Measurements from ENCODE around the gene OXCT1.
A peak's percentile ranks its signal among the peaks of the same experiment; 100 is the strongest.
"Not testable (repeated sequence)": the region's sequence is repeated elsewhere in the genome, so short reads cannot be mapped to it uniquely, and the experiment has no call there.

OXCT1 gene

DNA sequence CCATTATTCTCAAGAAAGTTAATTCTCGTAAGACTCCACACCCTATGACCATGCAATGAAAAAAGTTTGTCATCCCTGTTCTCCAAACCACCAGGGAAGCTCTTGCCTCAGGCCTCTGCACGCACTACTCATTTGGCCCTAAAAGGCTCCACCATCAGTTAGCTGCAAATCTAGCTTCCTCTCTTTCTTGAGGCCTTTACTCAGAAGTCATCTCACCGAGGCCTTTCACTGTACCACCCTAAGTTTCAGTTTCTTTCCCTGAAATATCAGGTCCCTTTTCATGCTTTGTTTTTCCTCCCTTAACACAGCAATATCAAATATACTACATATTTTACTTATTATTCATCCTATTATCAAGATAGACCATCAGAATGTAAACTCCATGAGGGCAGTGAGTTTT lies 39.1 kb downstream of the OXCT1 start:
- no peak overlapping the region for H3K27ac Mint-ChIP-seq
- ATAC-seq (replicated peaks) = peak in 1 of 2 donors; percentile 25
- peaks cover 3 to 14% of the 10 kb centered on the region in 2 donors for H3K4me1 Mint-ChIP-seq
- peaks cover 49 to 60% of the 10 kb centered on the region in 2 donors for H3K36me3 Mint-ChIP-seq
- no peaks in the 10 kb centered on the region for H3K9me3 Mint-ChIP-seq
- no peak overlapping the region for H3K4me3 Mint-ChIP-seq
- no peak for DNase-seq
- no peaks in the 10 kb centered on the region for H3K27me3 Mint-ChIP-seq

DNA sequence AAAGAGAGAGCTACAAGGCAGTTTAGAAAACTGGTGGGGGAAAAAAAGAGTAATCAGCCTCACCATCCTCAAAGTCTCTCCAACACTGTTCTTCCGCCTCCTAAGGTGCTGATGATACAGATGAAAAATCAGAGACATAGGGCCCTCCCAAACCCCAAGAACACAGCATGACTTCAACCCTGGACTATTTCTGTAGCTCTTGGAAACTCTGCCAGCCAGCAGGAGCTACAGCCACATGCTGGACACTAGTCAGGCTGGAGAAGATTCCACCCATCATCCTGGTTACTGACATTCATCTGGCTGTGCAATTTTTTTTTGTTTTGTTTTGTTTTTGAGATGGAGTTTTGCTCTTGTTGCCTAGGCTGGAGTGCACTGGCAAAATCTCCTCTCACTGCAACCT lies 42.4 kb downstream of the OXCT1 start:
- Mint-ChIP-seq H3K27ac (peak overlapping the region; percentile 44), H3K27me3 (no peaks in the 10 kb centered on the region), H3K9me3 (no peaks in the 10 kb centered on the region), H3K36me3 (peaks cover 39 to 51% of the 10 kb centered on the region in 2 donors), H3K4me3 (no peak overlapping the region), H3K4me1 (peaks cover 3 to 9% of the 10 kb centered on the region in 2 donors)
- ATAC-seq (replicated peaks) (no peak), DNase-seq (no peak)

DNA sequence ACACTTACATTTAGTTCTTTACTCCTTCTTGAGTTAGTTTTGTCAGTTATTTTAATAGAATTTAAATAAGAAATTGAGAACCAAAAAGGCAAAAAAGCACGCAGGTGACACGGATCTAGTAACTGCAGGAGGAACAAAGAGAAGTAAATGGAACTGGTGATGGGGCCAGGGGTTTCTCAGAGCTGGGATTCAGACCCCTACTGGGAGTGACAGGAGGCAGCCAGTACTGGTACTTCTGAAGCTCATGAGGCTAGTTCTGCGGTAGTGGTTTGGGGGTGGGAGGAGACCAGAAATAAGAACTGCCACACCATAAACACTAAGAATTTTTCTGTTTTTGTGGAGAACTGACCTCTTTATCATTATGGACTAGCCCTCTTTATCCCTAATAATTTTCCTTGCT lies 48.2 kb downstream of the OXCT1 start:
- DNase-seq = no peak
- Mint-ChIP-seq H3K4me3 (no peak overlapping the region), H3K36me3 (peaks cover 21 to 33% of the 10 kb centered on the region in 2 donors), H3K4me1 (peaks cover 6 to 11% of the 10 kb centered on the region in 2 donors), H3K27ac (no peak overlapping the region), H3K9me3 (peaks cover 0 to 1% of the 10 kb centered on the region in 2 donors), H3K27me3 (no peaks in the 10 kb centered on the region)
- no peak for ATAC-seq (replicated peaks)

DNA sequence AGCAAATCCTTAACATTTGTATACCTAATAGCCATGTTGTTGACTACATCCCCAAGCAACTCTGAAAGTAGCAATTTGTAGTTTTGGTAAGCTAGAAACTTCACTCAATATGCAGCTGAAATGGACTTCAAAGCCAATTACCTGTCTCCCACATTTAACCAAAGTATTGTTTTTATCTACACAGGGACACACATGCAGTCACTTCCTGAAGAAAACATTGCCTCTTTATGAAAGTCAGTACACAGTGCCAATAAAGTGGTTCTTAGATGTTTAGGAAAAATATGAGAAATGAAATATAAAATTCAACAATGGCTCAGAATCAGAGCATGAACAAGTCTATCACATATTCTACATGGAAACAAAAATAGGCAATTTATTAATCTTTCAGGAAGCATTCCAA lies 49.2 kb downstream of the OXCT1 start:
- no peak for DNase-seq
- peaks cover 4 to 21% of the 10 kb centered on the region in 2 donors for H3K4me1 Mint-ChIP-seq
- H3K27me3 Mint-ChIP-seq = no peaks in the 10 kb centered on the region
- no peak overlapping the region for H3K4me3 Mint-ChIP-seq
- peaks cover 16 to 25% of the 10 kb centered on the region in 2 donors for H3K36me3 Mint-ChIP-seq
- no peak overlapping the region for H3K27ac Mint-ChIP-seq
- ATAC-seq (replicated peaks) = no peak
- H3K9me3 Mint-ChIP-seq = peaks cover 0 to 1% of the 10 kb centered on the region in 2 donors

DNA sequence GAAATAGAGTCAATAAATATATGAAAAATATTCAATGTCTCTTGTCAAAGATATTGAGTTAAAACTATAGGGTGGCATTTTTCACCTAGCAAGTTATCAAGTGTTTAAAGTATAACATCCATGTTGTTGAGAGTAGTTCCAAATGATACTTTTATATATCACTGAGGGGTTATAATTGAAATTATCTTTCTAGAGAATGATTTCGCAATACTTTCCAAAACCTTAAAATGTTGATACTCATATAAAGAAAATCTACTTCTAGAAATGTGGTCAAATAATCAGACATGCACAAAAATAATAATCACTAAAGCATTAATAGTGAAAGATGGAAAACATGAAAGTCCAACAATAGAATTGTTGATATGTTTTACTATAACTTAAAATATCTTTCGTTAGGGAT lies 50.1 kb downstream of the OXCT1 start:
- no peak overlapping the region for H3K4me3 Mint-ChIP-seq
- no peak overlapping the region for H3K27ac Mint-ChIP-seq
- ATAC-seq (replicated peaks) = no peak
- no peaks in the 10 kb centered on the region for H3K27me3 Mint-ChIP-seq
- DNase-seq = no peak
- H3K4me1 Mint-ChIP-seq = peaks cover 6 to 25% of the 10 kb centered on the region in 2 donors
- peaks cover 0 to 1% of the 10 kb centered on the region in 2 donors for H3K9me3 Mint-ChIP-seq
- peaks cover 11 to 20% of the 10 kb centered on the region in 2 donors for H3K36me3 Mint-ChIP-seq

DNA sequence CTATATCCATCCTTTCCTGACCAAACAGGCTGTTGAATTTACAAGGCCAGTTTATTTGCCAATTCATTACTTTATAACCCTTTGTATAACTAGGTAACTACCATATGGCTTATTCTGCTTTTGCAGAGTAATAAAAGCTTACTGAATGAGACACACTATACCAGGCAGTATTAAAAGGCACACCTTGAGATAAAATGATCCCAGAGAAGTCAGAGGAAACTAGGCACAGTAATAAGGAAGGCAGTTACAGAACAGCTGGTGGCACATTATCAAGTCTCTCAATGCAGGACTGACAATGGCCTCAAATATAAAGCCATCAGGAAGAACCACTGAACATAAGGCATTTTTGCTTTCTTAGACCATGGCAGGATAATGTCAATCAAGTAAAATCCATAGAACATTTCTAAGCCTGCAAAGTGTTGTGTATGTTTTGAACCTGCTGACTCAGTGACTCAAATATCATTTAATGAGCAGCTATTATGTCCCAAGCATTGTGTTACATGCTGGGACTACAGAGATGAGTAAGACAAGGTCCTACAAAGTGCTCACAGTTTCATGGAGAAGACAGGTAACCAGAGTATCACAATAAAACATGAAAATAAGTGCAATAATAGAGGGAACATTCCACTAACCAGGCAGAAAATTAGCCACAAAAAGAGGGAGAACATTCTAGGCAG lies 52.5 kb downstream of the OXCT1 start:
- Mint-ChIP-seq H3K27me3 (no peaks in the 10 kb centered on the region), H3K9me3 (peaks cover 3 to 4% of the 10 kb centered on the region in 2 donors), H3K4me3 (no peak overlapping the region), H3K4me1 (peaks cover 9 to 31% of the 10 kb centered on the region in 2 donors), H3K27ac (no peak overlapping the region), H3K36me3 (peaks cover 6 to 21% of the 10 kb centered on the region in 2 donors)
- no peak for DNase-seq
- ATAC-seq (replicated peaks) = no peak

DNA sequence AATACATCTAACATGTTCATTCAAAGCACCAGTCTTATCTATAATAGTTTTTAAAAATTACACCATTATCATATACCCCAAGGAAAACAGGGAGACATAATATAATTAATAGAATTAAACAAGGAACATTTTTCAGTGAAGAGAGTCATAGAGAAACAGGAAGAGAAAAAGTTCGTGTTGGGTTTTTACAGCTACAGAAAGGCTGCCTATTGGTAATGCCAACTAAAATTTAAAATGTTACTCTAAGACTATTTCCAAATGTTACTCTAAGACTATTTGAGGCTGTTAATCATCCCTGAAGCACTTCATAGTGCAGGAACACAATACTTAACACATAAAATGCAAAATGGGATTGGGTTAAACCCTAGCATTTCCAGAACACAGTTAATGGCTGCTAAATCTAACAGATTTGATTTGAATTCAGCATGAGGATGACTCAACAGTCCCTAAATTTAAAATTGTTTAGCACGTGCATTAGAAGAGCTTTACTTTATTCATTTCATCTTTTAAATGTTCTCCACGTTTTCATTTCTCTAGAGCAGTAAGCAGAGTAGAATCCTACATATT lies 54.5 kb downstream of the OXCT1 start:
- H3K27ac Mint-ChIP-seq = no peak overlapping the region
- no peak for DNase-seq
- peaks cover 3 to 4% of the 10 kb centered on the region in 2 donors for H3K9me3 Mint-ChIP-seq
- peaks cover 14 to 31% of the 10 kb centered on the region in 2 donors for H3K4me1 Mint-ChIP-seq
- no peaks in the 10 kb centered on the region for H3K27me3 Mint-ChIP-seq
- peak; percentile 33 to 41 for ATAC-seq (replicated peaks)
- H3K4me3 Mint-ChIP-seq = no peak overlapping the region
- H3K36me3 Mint-ChIP-seq = peaks cover 16 to 32% of the 10 kb centered on the region in 2 donors

DNA sequence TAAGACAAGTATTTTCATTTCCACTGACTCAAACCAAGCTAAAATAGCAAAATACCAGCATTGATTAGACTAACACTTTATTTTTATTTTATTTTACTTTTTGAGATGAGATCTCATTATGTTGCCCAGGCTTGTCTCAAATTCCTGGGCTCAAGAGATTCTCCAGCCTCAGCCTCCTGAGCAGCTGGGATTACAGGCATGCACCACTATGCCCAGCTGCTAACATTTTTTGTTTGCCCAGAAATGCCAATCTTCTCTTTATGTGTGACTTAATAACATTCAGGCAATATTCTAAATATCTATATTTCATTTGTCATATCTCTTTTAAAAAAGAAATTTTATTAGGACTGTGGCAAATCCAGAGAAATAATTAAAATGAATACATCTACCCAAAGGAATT lies 55.0 kb downstream of the OXCT1 start:
- Mint-ChIP-seq H3K27me3 (no peaks in the 10 kb centered on the region), H3K4me1 (peaks cover 15 to 31% of the 10 kb centered on the region in 2 donors), H3K9me3 (peaks cover 3 to 4% of the 10 kb centered on the region in 2 donors), H3K4me3 (no peak overlapping the region), H3K36me3 (peaks cover 16 to 33% of the 10 kb centered on the region in 2 donors), H3K27ac (no peak overlapping the region)
- no peak for ATAC-seq (replicated peaks)
- DNase-seq = no peak

DNA sequence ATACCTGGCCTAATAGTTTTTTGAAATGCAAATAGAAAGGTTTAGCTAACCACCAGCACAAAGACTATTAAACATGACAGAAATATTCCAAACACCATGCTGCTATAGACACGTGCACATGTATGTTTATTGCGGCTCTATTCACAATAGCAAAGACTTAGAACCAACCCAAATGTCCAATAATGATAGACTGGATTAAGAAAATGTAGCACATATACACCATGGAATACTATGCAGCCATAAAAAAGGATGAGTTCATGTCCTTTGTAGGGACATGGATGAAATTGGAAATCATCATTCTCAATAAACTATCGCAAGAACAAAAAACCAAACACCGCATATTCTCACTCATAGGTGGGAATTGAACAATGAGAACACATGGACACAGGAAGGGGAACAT lies 55.9 kb downstream of the OXCT1 start:
- not testable (repeated sequence) for ATAC-seq (replicated peaks); H3K27me3 Mint-ChIP-seq; H3K27ac Mint-ChIP-seq; H3K9me3 Mint-ChIP-seq; H3K4me3 Mint-ChIP-seq; DNase-seq
- H3K36me3 Mint-ChIP-seq = peaks cover 13 to 36% of the 10 kb centered on the region in 2 donors
- peaks cover 21 to 31% of the 10 kb centered on the region in 2 donors for H3K4me1 Mint-ChIP-seq

DNA sequence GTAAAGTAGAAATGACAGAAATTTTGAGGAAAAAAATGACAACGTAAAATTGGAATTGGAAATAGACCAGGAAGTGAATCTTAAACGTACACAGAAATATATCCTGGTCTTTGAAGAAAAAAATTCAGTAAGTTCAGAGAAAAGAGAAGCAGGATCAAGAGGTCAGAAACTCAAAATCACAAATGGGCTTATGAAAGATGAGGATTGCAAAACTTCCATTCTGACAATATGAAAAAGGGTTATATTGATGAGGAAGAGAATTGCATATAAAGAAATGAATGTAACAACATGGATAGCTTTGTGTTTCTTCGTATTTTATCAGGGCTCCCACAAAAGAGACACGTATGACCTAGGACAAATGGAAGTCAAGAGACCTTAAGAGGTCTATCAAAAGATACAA lies 58.1 kb downstream of the OXCT1 start:
- Mint-ChIP-seq H3K36me3 (peaks cover 11 to 33% of the 10 kb centered on the region in 2 donors), H3K27ac (no peak overlapping the region), H3K4me1 (peaks cover 20% of the 10 kb centered on the region in 2 donors), H3K4me3 (no peak overlapping the region), H3K27me3 (no peaks in the 10 kb centered on the region), H3K9me3 (peaks cover 1 to 4% of the 10 kb centered on the region in 2 donors)
- no peak for ATAC-seq (replicated peaks)
- no peak for DNase-seq

DNA sequence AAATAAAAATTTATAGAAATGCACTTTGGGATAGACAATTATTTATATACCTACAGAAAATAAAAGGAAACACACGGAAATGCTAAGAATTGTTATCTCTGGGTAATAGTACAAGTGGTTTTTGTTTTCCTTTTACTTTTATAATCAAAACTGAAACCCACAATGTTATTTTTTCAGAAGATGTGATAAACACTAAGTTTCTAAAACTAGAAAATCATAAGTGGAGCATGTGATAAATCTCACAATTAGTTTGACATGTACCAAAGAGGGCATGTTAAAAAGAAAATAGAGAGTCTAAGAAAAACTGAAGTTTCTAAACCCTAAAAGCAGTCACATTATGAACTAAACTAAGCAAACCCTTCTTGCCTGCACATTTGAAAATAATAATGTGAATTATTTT lies 61.1 kb downstream of the OXCT1 start:
- no peak overlapping the region for H3K4me3 Mint-ChIP-seq
- H3K27me3 Mint-ChIP-seq = no peaks in the 10 kb centered on the region
- no peak for ATAC-seq (replicated peaks)
- peaks cover 0 to 3% of the 10 kb centered on the region in 2 donors for H3K9me3 Mint-ChIP-seq
- H3K4me1 Mint-ChIP-seq = peaks cover 7 to 19% of the 10 kb centered on the region in 2 donors
- no peak for DNase-seq
- H3K27ac Mint-ChIP-seq = no peak overlapping the region
- H3K36me3 Mint-ChIP-seq = peaks cover 28 to 50% of the 10 kb centered on the region in 2 donors

DNA sequence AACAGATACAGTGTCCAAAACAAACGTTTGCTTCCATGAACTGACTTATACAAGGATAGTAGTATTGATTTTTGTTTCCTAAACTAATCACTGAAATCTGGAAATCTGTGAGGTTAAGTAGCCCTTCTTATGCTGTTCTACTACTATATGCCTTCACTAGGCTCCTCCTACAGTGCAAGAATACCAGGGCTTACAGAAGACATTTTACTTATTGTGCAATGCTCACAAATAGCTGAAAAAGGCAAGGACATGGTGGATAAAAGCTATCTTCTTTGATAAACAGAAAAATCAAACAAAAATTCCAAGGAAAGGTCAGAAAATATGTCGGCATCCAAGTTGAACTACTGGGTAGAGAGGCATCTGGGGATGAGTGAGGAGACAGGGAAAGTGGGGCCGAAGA lies 61.9 kb downstream of the OXCT1 start:
- peaks cover 0 to 3% of the 10 kb centered on the region in 2 donors for H3K9me3 Mint-ChIP-seq
- H3K4me3 Mint-ChIP-seq = no peak overlapping the region
- H3K36me3 Mint-ChIP-seq = peaks cover 28 to 53% of the 10 kb centered on the region in 2 donors
- peaks cover 6 to 19% of the 10 kb centered on the region in 2 donors for H3K4me1 Mint-ChIP-seq
- H3K27me3 Mint-ChIP-seq = no peaks in the 10 kb centered on the region
- no peak overlapping the region for H3K27ac Mint-ChIP-seq
- ATAC-seq (replicated peaks) = no peak
- DNase-seq = no peak

DNA sequence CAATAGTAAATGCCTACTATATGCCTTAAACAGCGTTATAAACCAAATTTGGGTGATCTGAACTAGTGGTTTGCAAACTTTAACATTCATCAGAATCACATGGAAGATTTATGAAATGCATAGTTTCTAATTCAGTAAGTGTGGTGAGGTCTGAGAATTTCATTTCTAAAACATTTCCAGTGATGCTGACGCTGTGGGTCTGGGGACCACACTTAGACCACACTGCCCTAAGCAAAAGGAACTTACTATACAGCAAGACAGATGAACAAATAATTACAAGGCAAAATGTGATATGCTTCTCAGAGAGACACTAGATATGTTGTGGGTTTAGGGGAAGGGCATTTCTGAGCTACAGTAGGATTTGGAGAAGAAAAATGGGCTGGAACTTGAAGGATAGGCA lies 72.6 kb downstream of the OXCT1 start:
- Mint-ChIP-seq H3K27ac (no peak overlapping the region), H3K4me1 (peaks cover 0 to 2% of the 10 kb centered on the region in 2 donors), H3K4me3 (no peak overlapping the region), H3K36me3 (peaks cover 28 to 44% of the 10 kb centered on the region in 2 donors), H3K27me3 (no peaks in the 10 kb centered on the region), H3K9me3 (no peaks in the 10 kb centered on the region)
- ATAC-seq (replicated peaks) (no peak), DNase-seq (no peak)

DNA sequence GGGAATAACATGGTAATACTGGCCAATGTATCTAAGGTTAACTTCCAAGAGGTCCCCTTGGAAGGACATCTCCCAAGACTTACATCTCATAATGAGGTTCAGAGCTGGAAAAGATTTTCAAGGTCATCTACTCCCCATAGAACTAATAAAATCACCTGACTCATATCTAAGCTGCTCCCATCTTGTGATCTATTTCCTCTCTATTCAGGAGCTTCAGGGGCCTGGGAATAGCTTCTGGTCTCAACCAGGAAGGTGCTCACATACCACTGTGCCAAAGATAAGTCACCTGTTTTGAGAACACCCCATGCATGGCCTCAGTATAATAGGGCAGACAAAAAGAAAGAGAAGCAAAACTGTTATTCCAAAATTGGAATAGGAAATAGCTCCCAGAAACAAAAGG lies 74.2 kb downstream of the OXCT1 start:
- peaks cover 0 to 2% of the 10 kb centered on the region in 2 donors for H3K4me1 Mint-ChIP-seq
- H3K9me3 Mint-ChIP-seq = no peaks in the 10 kb centered on the region
- H3K36me3 Mint-ChIP-seq = peaks cover 34 to 53% of the 10 kb centered on the region in 2 donors
- no peaks in the 10 kb centered on the region for H3K27me3 Mint-ChIP-seq
- H3K27ac Mint-ChIP-seq = no peak overlapping the region
- no peak overlapping the region for H3K4me3 Mint-ChIP-seq
- ATAC-seq (replicated peaks) (no peak), DNase-seq (no peak)

DNA sequence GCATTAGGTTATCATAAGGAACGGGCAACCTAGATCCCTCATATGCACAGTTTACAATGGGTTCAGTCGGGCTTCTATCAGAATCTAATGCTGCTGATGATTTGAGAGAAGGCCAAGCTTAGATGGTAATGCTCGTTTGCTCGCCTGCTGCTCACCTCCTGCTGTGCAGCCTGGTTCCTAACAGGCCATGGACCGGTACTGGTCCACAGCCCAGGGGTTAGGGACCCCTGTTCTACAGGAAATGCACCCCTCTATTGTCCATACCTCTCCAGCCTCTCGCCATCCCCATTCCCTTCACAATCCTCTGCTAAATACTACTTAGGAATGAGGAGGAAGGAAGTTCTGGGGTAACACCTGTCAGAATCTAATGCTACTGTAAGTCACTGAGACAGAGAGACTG lies 75.1 kb downstream of the OXCT1 start:
- H3K4me1 Mint-ChIP-seq = no peaks in the 10 kb centered on the region
- peaks cover 28 to 46% of the 10 kb centered on the region in 2 donors for H3K36me3 Mint-ChIP-seq
- H3K4me3 Mint-ChIP-seq = no peak overlapping the region

More for the DNA sequence above, 75.1 kb downstream of the OXCT1 start:
- Mint-ChIP-seq H3K27me3 (no peaks in the 10 kb centered on the region), H3K27ac (no peak overlapping the region), H3K9me3 (no peaks in the 10 kb centered on the region)
- DNase-seq = no peak
- ATAC-seq (replicated peaks) = no peak

All from stimulated activated naive B cell treated with anti-CD40 and anti-IgM and Interleukin-4, amounts not matched to agents 10 μg/mL and 1 μg/mL and 100 μg/mL, for 72 hours (primary cell).